DMS 273 treated with DMSO at 0.1 percent for 48 hours (cell line): ENCODE results near the gene IGF2BP3.
"Not testable (repeated sequence)": the region's sequence is repeated elsewhere in the genome, so short reads cannot be mapped to it uniquely, and the experiment has no call there.

ENCODE experiments used
- DNase-seq: peaks from one replicate; lab custom pipeline; 2025; lab: John Stamatoyannopoulos, UW

Gene IGF2BP3

GRCh38 chr7:23422384-23422783 is 47.9 kb downstream of the IGF2BP3 start:
- no peak for DNase-seq

GRCh38 chr7:23419845-23420244 is 50.4 kb downstream of the IGF2BP3 start:
- DNase-seq = no peak

- no peak for DNase-seq
These were observed 51.1 kb downstream of the IGF2BP3 start for GRCh38 chr7:23419160-23419559.

GRCh38 chr7:23418046-23418445 is 52.2 kb downstream of the IGF2BP3 start:
- DNase-seq = no peak

GRCh38 chr7:23415198-23415597 is 55.1 kb downstream of the IGF2BP3 start:
- DNase-seq = no peak

- DNase-seq = no peak
These were observed 59.7 kb downstream of the IGF2BP3 start for GRCh38 chr7:23410446-23411183.

GRCh38 chr7:23406564-23406963 is 63.7 kb downstream of the IGF2BP3 start:
- DNase-seq = not testable (repeated sequence)

GRCh38 chr7:23405240-23405618 is 65.1 kb downstream of the IGF2BP3 start:
- DNase-seq = no peak

GRCh38 chr7:23404546-23405239 is 65.6 kb downstream of the IGF2BP3 start:
- DNase-seq = no peak

GRCh38 chr7:23403970-23404369 is 66.3 kb downstream of the IGF2BP3 start:
- DNase-seq = no peak

- DNase-seq = not testable (repeated sequence)
These were observed 72.2 kb downstream of the IGF2BP3 start for GRCh38 chr7:23398090-23398489.

- DNase-seq = no peak
These were observed 73.0 kb downstream of the IGF2BP3 start for GRCh38 chr7:23397241-23397640.

- no peak for DNase-seq
These were observed 73.9 kb downstream of the IGF2BP3 start for GRCh38 chr7:23396222-23397015.

GRCh38 chr7:23394488-23395171 is 75.7 kb downstream of the IGF2BP3 start:
- peak; percentile 92 for DNase-seq

GRCh38 chr7:23393636-23394035 is 76.7 kb downstream of the IGF2BP3 start:
- DNase-seq = no peak

- no peak for DNase-seq
These were observed 80.6 kb downstream of the IGF2BP3 start for GRCh38 chr7:23389701-23390100.

- no peak for DNase-seq
These were observed 82.7 kb downstream of the IGF2BP3 start for GRCh38 chr7:23387583-23387982.

GRCh38 chr7:23385140-23385539 is 85.2 kb downstream of the IGF2BP3 start:
- DNase-seq = no peak

GRCh38 chr7:23383225-23383624 is 87.1 kb downstream of the IGF2BP3 start:
- no peak for DNase-seq

- no peak for DNase-seq
These were observed 89.3 kb downstream of the IGF2BP3 start for GRCh38 chr7:23380961-23381360.

GRCh38 chr7:23380556-23380955 is 89.7 kb downstream of the IGF2BP3 start:
- no peak for DNase-seq

- DNase-seq = no peak
These were observed 91.3 kb downstream of the IGF2BP3 start for GRCh38 chr7:23378996-23379395.
